ENCODE measurements around the gene AP5S1.
A peak's percentile ranks its signal among the peaks of the same experiment; 100 is the strongest.
"Not testable (repeated sequence)": the region's sequence is repeated elsewhere in the genome, so short reads cannot be mapped to it uniquely, and the experiment has no call there.

The AP5S1 gene

DNA sequence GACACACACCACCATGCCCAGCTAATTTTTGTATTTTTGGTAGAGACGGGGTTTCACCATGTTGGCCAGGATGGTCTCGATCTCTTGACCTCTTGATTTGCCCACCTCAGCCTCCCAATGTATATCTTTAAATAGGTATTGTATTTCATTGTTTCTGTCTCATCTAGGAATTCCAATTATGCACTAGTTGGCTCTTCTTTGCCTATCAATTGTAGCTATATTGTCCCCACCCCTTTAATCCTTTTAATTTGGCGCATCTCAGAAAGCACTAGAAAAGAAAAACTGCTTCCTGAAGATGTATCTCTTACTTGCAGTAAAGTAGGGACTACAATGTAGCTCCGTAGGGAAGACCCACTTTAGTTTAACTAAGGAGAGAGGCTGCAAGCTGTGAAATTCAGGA, 15.8 kb downstream of the AP5S1 start:
- H3K27ac Mint-ChIP-seq: no peak overlapping the region
- H3K4me1 Mint-ChIP-seq (ENCODE audit: low read depth): no peaks in the 10 kb centered on the region
- no peaks in the 10 kb centered on the region for H3K36me3 Mint-ChIP-seq (ENCODE audit: low read depth)
- H3K9me3 Mint-ChIP-seq: no peaks in the 10 kb centered on the region
- no peak overlapping the region for H3K4me3 Mint-ChIP-seq
- no peaks in the 10 kb centered on the region for H3K27me3 Mint-ChIP-seq

DNA sequence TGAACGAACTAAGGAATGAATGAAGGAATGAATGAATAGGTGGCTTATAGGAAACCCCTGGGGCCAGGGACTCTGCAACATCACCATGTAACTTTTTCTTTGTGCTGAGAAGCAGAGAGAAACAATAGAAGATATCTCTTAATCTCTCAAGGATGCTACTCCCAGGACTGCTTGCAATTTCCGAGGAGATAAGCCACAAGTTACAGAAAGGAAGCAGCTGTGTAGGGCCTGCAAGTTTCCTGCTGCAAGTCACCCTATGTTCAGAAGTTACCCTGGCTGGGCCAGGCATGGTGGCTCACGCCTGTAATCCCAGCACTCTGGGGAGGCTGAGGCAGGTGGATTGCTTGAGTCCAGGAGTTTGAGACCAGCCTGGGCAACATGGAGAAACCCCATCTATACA, 19.0 kb downstream of the AP5S1 start:
- Mint-ChIP-seq H3K27ac (no peak overlapping the region), H3K27me3 (no peaks in the 10 kb centered on the region), H3K4me3 (no peak overlapping the region), H3K36me3 (ENCODE audit: low read depth) (no peaks in the 10 kb centered on the region), H3K4me1 (ENCODE audit: low read depth) (no peaks in the 10 kb centered on the region), H3K9me3 (no peaks in the 10 kb centered on the region)

DNA sequence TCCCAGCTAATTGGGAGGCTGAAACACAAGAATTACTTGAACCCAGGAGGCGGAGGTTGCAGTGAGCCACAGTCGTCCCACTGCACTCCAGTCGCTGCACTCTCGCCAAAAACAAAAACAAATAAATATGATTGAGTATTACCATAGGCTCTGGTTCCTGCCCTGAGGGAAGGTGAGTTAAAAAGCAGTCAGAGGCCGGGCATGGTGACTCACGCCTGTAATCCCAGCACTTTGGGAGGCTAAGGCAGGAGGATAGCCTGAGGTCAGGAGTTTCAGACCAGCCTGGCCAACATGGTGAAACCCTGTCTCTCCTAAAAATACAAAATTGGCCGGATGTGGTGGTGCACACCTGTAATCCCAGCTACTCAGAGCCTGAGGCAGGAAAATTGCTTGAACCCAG, 19.9 kb downstream of the AP5S1 start:
- not testable (repeated sequence) for H3K4me3 Mint-ChIP-seq; H3K27ac Mint-ChIP-seq; H3K36me3 Mint-ChIP-seq (ENCODE audit: low read depth); H3K9me3 Mint-ChIP-seq; H3K27me3 Mint-ChIP-seq; H3K4me1 Mint-ChIP-seq (ENCODE audit: low read depth)

DNA sequence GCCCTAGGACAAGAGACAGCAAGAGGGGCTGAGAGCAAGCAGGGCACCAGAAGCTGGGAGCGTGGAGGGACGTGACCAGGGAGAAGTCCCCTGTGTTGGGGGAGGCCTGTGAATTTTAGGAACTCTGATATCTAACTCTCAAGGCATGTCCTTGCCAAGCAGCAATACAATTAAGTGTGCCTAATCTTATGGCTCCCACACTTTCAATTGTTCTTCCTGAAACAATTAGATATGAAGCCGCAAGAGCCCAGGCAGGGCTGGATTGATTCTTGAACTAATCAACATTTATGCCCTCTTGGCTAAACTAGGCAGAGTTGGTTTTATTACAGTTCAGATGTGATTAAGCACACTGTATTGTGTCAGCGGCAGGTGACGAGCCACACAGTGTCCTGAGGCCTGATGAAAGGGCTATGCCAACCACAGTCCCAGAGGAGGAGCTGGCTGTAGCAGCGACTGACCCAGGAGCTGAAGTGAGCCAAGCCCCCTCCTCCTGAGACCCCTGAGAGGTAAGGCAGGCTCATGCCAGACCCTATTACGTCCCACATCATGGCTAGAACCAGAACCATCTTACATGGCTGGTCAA, 22.1 kb downstream of the AP5S1 start:
- H3K36me3 Mint-ChIP-seq (ENCODE audit: low read depth): no peaks in the 10 kb centered on the region
- H3K4me1 Mint-ChIP-seq (ENCODE audit: low read depth): peaks cover 11% of the 10 kb centered on the region
- no peaks in the 10 kb centered on the region for H3K9me3 Mint-ChIP-seq
- no peaks in the 10 kb centered on the region for H3K27me3 Mint-ChIP-seq
- H3K27ac Mint-ChIP-seq: no peak overlapping the region
- no peak overlapping the region for H3K4me3 Mint-ChIP-seq

DNA sequence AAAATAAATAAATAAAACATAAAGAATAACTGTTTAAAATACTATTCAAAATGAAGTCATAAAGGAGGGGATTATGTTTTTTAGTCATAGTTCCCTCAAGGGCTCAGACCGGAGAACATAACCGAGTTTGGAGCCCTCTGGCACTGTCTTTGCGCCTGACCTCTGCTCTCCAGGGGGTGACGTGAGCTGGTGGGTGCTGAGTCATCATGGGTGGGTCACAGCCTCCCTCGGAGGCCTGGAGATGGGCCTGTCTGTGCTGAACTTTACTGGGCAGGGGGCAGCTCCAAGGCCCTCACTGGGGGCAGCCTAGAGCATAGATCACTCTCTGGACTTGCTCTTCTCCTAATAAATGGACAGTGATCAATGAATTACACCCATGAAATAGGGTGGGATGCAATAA, 23.1 kb downstream of the AP5S1 start:
- H3K4me3 Mint-ChIP-seq: no peak overlapping the region
- H3K9me3 Mint-ChIP-seq: no peaks in the 10 kb centered on the region
- H3K27ac Mint-ChIP-seq: no peak overlapping the region
- no peaks in the 10 kb centered on the region for H3K36me3 Mint-ChIP-seq (ENCODE audit: low read depth)
- peaks cover 20% of the 10 kb centered on the region for H3K4me1 Mint-ChIP-seq (ENCODE audit: low read depth)
- no peaks in the 10 kb centered on the region for H3K27me3 Mint-ChIP-seq

DNA sequence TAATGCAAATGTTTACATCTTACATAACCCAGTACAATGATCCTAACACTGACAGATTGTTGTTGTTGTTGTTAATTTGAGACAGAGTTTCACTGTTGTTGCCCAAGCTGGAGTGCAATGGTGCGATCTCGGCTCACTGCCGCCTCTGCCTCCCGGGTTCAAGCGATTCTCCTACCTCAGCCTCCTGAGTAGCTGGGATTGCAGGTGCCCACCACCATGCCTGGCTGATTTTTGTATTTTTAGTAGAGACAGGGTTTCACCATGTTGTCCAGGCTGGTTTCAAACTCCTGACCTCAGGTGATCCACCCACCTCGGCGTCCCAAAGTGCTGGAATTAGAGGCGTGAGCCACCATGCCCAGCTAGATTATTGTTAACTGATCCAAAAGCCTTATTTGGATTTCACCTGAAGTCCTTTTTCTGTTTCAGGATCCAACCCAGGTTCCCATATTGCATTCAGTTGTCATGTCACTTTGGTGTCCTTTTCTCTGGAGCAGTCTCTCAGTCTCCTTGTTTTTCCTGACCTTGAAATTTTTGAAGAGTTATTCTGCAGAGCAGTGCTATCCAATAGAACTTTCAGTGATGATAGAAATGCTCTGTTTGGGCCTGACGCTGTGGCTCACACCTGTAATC, 23.8 kb downstream of the AP5S1 start:
- H3K36me3 Mint-ChIP-seq (ENCODE audit: low read depth); H3K27ac Mint-ChIP-seq; H3K9me3 Mint-ChIP-seq; H3K4me3 Mint-ChIP-seq; H3K27me3 Mint-ChIP-seq: not testable (repeated sequence)
- peaks cover 25% of the 10 kb centered on the region for H3K4me1 Mint-ChIP-seq (ENCODE audit: low read depth)

DNA sequence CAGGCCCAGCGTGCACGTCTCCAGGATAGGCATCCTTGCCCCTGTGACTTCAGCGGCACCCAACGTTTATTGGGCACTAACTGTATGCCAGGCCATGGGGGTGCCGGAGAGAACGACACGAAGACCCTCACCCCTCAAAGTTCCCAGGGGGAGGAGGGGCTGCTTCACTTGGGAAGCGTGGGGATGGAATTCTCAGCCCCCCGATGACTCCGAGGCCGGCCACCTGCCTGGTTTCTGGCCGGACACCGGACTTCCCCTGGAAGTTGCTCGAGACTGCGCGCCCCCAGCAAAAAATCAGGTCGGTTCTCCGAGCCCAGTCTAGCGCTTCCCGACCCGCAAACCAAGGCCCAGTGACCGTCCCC, 26.0 kb downstream of the AP5S1 start:
- Mint-ChIP-seq H3K27ac (peak overlapping the region; percentile 89), H3K4me3 (peak overlapping the region; percentile 92), H3K9me3 (no peaks in the 10 kb centered on the region), H3K36me3 (ENCODE audit: low read depth) (no peaks in the 10 kb centered on the region), H3K4me1 (ENCODE audit: low read depth) (peaks cover 30% of the 10 kb centered on the region), H3K27me3 (no peaks in the 10 kb centered on the region)

DNA sequence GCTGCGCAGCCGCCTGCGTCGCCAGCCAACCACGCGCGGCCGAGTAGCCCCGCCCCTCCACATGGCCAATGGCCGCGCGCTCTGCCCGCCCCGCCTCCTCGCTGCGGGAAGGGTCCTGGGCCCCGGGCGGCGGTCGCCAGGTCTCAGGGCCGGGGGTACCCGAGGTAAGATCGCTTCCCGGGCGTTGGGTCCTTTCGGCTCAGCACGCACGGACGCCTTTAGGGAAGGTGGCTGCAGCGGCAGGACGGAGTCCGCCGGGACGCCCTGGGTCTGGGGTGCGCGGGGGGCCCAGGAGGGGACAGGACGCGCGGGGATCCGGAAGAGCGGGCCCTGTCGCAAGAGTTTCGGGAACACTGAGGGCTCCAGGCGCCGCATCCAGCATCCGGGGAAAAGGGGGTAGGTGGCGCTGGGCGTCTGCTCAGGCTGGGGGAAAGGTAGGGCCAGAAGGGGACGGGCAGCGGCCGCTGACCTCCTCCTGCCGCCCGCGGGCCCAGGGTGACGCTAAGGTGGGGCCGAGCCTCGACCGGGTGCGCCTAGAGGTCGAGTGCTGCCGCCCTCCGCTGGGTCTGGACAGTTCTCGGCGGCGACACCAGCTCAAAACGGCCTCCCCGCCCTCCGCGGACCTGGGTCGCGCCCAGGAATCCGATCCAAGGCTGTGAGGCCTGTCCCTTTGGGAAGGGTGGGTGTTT, 26.5 kb downstream of the AP5S1 start, which contains the start of gene MAVS:
TSS of gene MAVS (plus strand) at position 95 of the 689 bp plus-strand sequence. CDS start 7,791 bp downstream, outside the sequence.
- H3K4me3 Mint-ChIP-seq: peak within 1 kb of the TSS; percentile 92
- peak within 1 kb of the TSS; percentile 89 for H3K27ac Mint-ChIP-seq
- H3K9me3 Mint-ChIP-seq: no peaks in the 10 kb centered on the region
- H3K4me1 Mint-ChIP-seq (ENCODE audit: low read depth): peaks cover 30% of the 10 kb centered on the region
- H3K27me3 Mint-ChIP-seq: no peaks in the 10 kb centered on the region
- no peaks in the 10 kb centered on the region for H3K36me3 Mint-ChIP-seq (ENCODE audit: low read depth)

DNA sequence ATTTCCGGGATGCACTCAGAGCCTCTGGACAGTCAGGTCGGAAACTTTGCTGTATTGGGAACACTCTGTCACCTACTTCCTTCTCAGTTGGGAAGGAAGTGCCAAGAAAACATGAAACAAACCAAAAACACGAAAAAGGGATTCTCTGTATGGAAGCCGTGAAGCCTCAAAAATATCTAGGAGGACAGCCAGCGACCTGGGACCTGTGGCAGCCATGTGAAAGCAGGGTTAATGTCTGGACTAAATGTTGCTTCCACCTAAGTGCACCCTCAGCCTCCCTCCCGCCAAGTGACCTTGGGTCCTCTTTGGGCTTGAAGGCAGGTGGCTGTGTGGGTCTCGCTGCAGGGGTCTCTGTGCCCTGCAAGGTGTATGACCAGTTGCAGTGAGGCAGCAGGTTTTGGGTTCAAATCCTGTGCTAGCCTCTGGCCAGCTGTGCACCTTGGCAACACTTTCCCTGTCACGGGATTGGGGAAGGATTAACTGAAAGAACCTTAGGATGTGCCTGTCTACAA, 27.1 kb downstream of the AP5S1 start:
- H3K36me3 Mint-ChIP-seq (ENCODE audit: low read depth): no peaks in the 10 kb centered on the region
- no peaks in the 10 kb centered on the region for H3K27me3 Mint-ChIP-seq
- no peaks in the 10 kb centered on the region for H3K9me3 Mint-ChIP-seq
- peaks cover 30% of the 10 kb centered on the region for H3K4me1 Mint-ChIP-seq (ENCODE audit: low read depth)
- peak overlapping the region; percentile 89 for H3K27ac Mint-ChIP-seq
- peak overlapping the region; percentile 92 for H3K4me3 Mint-ChIP-seq

DNA sequence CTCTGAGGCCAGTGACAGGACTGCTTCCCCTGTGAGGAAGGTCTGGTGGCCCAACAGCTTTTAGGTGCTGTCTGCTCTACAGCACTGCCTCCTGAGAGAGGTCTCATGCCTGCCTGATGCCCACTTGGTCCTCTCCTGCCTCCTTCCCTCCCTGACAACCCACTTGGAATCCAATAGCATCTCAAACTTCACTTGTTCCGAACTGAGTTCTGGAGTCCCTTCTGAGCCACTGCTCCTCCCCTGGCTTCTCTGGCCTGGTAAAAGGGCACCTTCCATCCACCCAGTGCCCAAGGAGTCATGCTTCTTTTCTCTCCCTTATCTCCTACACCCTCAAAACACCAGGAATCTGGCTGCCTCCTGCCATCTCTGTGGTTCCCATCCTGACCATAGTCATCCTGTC, 28.2 kb downstream of the AP5S1 start:
- Mint-ChIP-seq H3K4me1 (ENCODE audit: low read depth) (peaks cover 30% of the 10 kb centered on the region), H3K36me3 (ENCODE audit: low read depth) (no peaks in the 10 kb centered on the region), H3K27me3 (no peaks in the 10 kb centered on the region), H3K4me3 (peak overlapping the region; percentile 92), H3K27ac (peak overlapping the region; percentile 89), H3K9me3 (no peaks in the 10 kb centered on the region)

DNA sequence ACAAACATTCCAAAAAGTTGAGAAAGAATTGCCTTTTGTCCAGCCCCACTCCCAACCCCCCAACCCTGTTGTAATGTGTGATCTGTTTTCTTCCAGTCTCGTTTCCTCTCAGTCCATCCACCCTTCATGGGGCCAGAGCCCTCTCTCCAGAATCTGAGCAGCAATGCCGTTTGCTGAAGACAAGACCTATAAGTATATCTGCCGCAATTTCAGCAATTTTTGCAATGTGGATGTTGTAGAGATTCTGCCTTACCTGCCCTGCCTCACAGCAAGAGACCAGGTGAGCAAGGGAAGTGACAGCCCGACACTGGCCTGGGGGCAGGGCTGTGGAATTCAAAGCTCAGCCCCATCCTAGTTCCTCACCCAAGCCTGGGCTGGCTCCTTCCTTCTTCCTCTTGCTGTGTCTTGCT, 34.1 kb downstream of the AP5S1 start:
- no peak overlapping the region for H3K4me3 Mint-ChIP-seq
- H3K36me3 Mint-ChIP-seq (ENCODE audit: low read depth): peaks cover 28% of the 10 kb centered on the region
- H3K9me3 Mint-ChIP-seq: no peaks in the 10 kb centered on the region
- peaks cover 3% of the 10 kb centered on the region for H3K4me1 Mint-ChIP-seq (ENCODE audit: low read depth)
- H3K27me3 Mint-ChIP-seq: no peaks in the 10 kb centered on the region
- no peak overlapping the region for H3K27ac Mint-ChIP-seq

DNA sequence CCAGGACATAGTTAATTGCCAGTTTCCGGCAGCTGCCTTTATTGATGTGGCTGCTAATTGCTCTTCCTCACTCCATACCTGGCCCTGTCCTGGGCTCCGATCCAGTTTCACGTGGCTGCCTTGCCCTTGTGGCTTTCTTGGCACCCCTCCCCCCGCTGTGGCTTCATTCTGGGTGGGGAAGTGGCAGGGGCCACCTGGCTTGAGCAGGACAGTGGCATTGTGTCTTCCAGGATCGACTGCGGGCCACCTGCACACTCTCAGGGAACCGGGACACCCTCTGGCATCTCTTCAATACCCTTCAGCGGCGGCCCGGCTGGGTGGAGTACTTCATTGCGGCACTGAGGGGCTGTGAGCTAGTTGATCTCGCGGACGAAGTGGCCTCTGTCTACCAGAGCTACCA, 37.1 kb downstream of the AP5S1 start:
- H3K36me3 Mint-ChIP-seq (ENCODE audit: low read depth): peaks cover 40% of the 10 kb centered on the region
- H3K27ac Mint-ChIP-seq: no peak overlapping the region
- no peaks in the 10 kb centered on the region for H3K27me3 Mint-ChIP-seq
- no peaks in the 10 kb centered on the region for H3K9me3 Mint-ChIP-seq
- H3K4me1 Mint-ChIP-seq (ENCODE audit: low read depth): no peaks in the 10 kb centered on the region
- H3K4me3 Mint-ChIP-seq: no peak overlapping the region

DNA sequence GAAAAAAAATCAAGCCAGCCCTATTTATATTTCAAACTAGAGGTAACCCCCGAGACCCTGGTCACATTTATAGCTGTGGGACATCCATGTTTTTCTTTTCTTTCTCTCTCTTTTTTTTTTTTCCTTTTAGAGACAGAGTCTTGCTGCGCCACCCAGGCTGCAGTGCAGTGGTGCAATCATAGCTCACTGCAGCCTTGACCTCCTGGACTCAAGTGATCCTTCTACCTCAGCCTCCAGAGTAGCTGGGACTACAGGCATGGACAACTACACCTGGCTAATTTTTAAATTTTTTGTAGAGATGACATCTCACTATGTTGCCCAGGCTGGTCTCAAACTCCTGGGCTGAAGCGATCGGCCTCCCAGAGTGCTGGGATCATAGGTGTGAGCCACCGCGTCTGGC, 38.3 kb downstream of the AP5S1 start:
- peaks cover 52% of the 10 kb centered on the region for H3K36me3 Mint-ChIP-seq (ENCODE audit: low read depth)

DNA sequence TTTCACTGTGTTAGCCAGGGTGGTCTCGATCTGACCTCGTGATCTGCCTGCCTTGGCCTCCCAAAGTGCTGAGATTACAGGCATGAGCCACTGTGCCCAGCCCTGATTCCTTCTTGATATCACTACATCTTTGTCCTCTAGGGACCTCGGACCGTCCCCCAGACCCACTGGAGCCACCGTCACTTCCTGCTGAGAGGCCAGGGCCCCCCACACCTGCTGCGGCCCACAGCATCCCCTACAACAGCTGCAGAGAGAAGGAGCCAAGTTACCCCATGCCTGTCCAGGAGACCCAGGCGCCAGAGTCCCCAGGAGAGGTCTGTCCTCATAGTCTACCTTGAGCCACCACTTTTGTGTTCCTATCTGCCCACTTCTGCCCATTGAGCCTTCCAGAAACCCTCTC, 40.8 kb downstream of the AP5S1 start:
- no peak overlapping the region for H3K27ac Mint-ChIP-seq
- H3K36me3 Mint-ChIP-seq (ENCODE audit: low read depth): peaks cover 58% of the 10 kb centered on the region
- no peaks in the 10 kb centered on the region for H3K27me3 Mint-ChIP-seq
- H3K4me1 Mint-ChIP-seq (ENCODE audit: low read depth): no peaks in the 10 kb centered on the region
- H3K9me3 Mint-ChIP-seq: no peaks in the 10 kb centered on the region
- no peak overlapping the region for H3K4me3 Mint-ChIP-seq

More for the DNA sequence above, 38.3 kb downstream of the AP5S1 start:
- no peaks in the 10 kb centered on the region for H3K9me3 Mint-ChIP-seq
- H3K4me3 Mint-ChIP-seq: no peak overlapping the region
- H3K27ac Mint-ChIP-seq: no peak overlapping the region
- no peaks in the 10 kb centered on the region for H3K4me1 Mint-ChIP-seq (ENCODE audit: low read depth)
- no peaks in the 10 kb centered on the region for H3K27me3 Mint-ChIP-seq

DNA sequence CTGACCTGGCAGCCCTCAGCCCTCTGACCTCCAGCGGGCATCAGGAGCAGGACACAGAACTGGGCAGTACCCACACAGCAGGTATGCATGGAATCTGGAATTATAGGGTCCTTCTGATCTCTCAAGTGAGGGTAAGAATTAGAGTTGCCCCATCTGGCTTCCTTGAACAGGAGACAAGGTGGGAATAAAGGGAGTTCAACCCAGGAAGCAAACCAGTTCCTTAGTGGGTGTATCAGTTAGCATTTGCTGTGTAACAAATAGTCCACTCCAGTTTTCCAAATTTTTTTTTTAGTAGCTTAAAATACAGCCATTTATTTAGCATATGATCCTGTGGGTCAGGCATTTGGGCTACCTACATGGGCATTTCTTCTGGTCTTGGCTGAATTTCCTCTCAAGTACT, 42.0 kb downstream of the AP5S1 start:
- Mint-ChIP-seq H3K4me1 (ENCODE audit: low read depth) (no peaks in the 10 kb centered on the region), H3K27me3 (no peaks in the 10 kb centered on the region), H3K9me3 (no peaks in the 10 kb centered on the region), H3K36me3 (ENCODE audit: low read depth) (peaks cover 49% of the 10 kb centered on the region), H3K27ac (no peak overlapping the region), H3K4me3 (no peak overlapping the region)

Data from stimulated activated naive CD8-positive, alpha-beta T cell treated with anti-CD3 and anti-CD28 coated beads, Interleukin-15, Interleukin-2, amounts not matched to agents 100 ng/mL and 50 ng/mL, for 24 hours (primary cell).